Lower leg skin (tissue), 3 donors: ENCODE measurements around the gene ATG12.

Experiments
- POLR2A ChIP-seq, 2 donors: fragments of 450-650 bp; IDR thresholded peaks; one replicate each; pipeline ENCODE4 v1.6.1; 2016 to 2017; ENCODE audit warnings: antibody characterized with exemption in 2 of 2, mild to moderate bottlenecking in 1 of 2, moderate library complexity in 1 of 2
- TF ChIP-seq, protein P1 (sequence below), 3 donors: fragments of 450-650 bp; IDR thresholded peaks; one replicate each; pipeline ENCODE4 v1.5.1; 2016; ENCODE audit warnings: antibody characterized with exemption in 3 of 3, mild to moderate bottlenecking in 3 of 3, moderate library complexity in 2 of 3

- no peak for TF ChIP-seq POLR2A (IDR thresholded peaks at IDR 0.05)
- TF ChIP-seq, protein P1, sequence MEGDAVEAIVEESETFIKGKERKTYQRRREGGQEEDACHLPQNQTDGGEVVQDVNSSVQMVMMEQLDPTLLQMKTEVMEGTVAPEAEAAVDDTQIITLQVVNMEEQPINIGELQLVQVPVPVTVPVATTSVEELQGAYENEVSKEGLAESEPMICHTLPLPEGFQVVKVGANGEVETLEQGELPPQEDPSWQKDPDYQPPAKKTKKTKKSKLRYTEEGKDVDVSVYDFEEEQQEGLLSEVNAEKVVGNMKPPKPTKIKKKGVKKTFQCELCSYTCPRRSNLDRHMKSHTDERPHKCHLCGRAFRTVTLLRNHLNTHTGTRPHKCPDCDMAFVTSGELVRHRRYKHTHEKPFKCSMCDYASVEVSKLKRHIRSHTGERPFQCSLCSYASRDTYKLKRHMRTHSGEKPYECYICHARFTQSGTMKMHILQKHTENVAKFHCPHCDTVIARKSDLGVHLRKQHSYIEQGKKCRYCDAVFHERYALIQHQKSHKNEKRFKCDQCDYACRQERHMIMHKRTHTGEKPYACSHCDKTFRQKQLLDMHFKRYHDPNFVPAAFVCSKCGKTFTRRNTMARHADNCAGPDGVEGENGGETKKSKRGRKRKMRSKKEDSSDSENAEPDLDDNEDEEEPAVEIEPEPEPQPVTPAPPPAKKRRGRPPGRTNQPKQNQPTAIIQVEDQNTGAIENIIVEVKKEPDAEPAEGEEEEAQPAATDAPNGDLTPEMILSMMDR (IDR thresholded peaks at IDR 0.05) = no peak
Observed at GRCh38 chr5:115801984-115802383, 39.4 kb downstream of the ATG12 start.
